Activated T-helper 1 cell treated with anti-CD3 and anti-CD28 coated beads, Interleukin-12 subunit alpha, Interleukin-12 subunit beta, Interleukin-2, Interleukin-4 antibody, amounts not matched to agents 30 ng/mL and 10 ng/mL and 1 ng/mL, durations not matched to agents 14 hours and 24 hours and 36 hours (primary cell): ENCODE measurements around the gene RIOK3. TPM values are rescaled to one million over a fixed set of nuclear protein-coding genes. Genes with fewer than 3 reads are reported as not detected.
"Not testable (repeated sequence)": the region's sequence is repeated elsewhere in the genome, so short reads cannot be mapped to it uniquely, and the experiment has no call there.

Experiments
- DNase-seq: peaks from one replicate; pipeline ENCODE4 v3.0.0; 2021; ENCODE audit warnings: low spot score
- H3K27ac Mint-ChIP-seq: one replicate; pipeline ENCODE4 v1.8.0; 2021; ENCODE audit warnings: mild to moderate bottlenecking, mixed read lengths
- H3K27me3 Mint-ChIP-seq: one replicate; pipeline ENCODE4 v1.8.0; 2022; ENCODE audit warnings: mild to moderate bottlenecking, moderate library complexity, mixed read lengths; ENCODE audit not compliant: insufficient read depth
- H3K36me3 Mint-ChIP-seq: one replicate; pipeline ENCODE4 v1.8.0; 2021; ENCODE audit warnings: low read depth, mixed read lengths
- H3K4me1 Mint-ChIP-seq: one replicate; pipeline ENCODE4 v1.8.0; 2021; ENCODE audit warnings: low read depth, mixed read lengths
- H3K4me3 Mint-ChIP-seq: one replicate; pipeline ENCODE4 v1.8.0; 2021; ENCODE audit warnings: mild to moderate bottlenecking, moderate library complexity, mixed read lengths
- H3K9me3 Mint-ChIP-seq: one replicate; pipeline ENCODE4 v1.8.0; 2021; ENCODE audit warnings: mixed read lengths
- intact Hi-C: fragments of 100-400 bp; cut with micrococcal nuclease; formaldehyde crosslinking; loops from one replicate; pipeline ENCODE4 v1.15.1; 2024
- total RNA-seq: library from RNA; stranded (reverse); gene quantifications from 2 replicates; pipeline ENCODE4 v1.2.3, GENCODE V29; 2022

RIOK3 gene
- total RNA-seq, 1 donor from 2014 or later = 40.8 TPM

- H3K27me3 Mint-ChIP-seq = no peaks in the 10 kb centered on the region
- no peak overlapping the region for H3K27ac Mint-ChIP-seq
- intact Hi-C loops = no loop called here
- H3K36me3 Mint-ChIP-seq = peaks cover 41% of the 10 kb centered on the region
- H3K4me3 Mint-ChIP-seq = no peak overlapping the region
- DNase-seq = no peak
- no peaks in the 10 kb centered on the region for H3K9me3 Mint-ChIP-seq
- H3K4me1 Mint-ChIP-seq = peaks cover 61% of the 10 kb centered on the region
These were observed 53.3 kb downstream of the RIOK3 start for GRCh38 chr18:23506393-23506792.

GRCh38 chr18:23510923-23511322 lies 57.8 kb downstream of the RIOK3 start:
- H3K27ac Mint-ChIP-seq, DNase-seq, H3K9me3 Mint-ChIP-seq, H3K27me3 Mint-ChIP-seq, intact Hi-C loops, H3K4me3 Mint-ChIP-seq: not testable (repeated sequence)
- Mint-ChIP-seq H3K4me1 (peaks cover 58% of the 10 kb centered on the region), H3K36me3 (peaks cover 56% of the 10 kb centered on the region)

- not testable (repeated sequence) for H3K9me3 Mint-ChIP-seq, H3K27me3 Mint-ChIP-seq, DNase-seq
- Mint-ChIP-seq H3K27ac (peak overlapping the region; percentile 40), H3K4me1 (peaks cover 51% of the 10 kb centered on the region), H3K4me3 (peak overlapping the region; percentile 34), H3K36me3 (peaks cover 54% of the 10 kb centered on the region)
- intact Hi-C loops = loop anchor here (1.0 kb wide), 1 partner anchor 8 kb away; no protein-coding TSS in a partner anchor
These were observed 59.1 kb downstream of the RIOK3 start for GRCh38 chr18:23512216-23512615.

GRCh38 chr18:23512641-23513040 lies 59.6 kb downstream of the RIOK3 start:
- Mint-ChIP-seq H3K4me1 (peaks cover 48% of the 10 kb centered on the region), H3K9me3 (no peaks in the 10 kb centered on the region), H3K36me3 (peaks cover 51% of the 10 kb centered on the region), H3K4me3 (peak overlapping the region; percentile 34), H3K27me3 (no peaks in the 10 kb centered on the region), H3K27ac (peak overlapping the region; percentile 40)
- DNase-seq = no peak
- intact Hi-C loops = loop anchor here (1.0 kb wide), 1 partner anchor 8 kb away; no protein-coding TSS in a partner anchor

DNA sequence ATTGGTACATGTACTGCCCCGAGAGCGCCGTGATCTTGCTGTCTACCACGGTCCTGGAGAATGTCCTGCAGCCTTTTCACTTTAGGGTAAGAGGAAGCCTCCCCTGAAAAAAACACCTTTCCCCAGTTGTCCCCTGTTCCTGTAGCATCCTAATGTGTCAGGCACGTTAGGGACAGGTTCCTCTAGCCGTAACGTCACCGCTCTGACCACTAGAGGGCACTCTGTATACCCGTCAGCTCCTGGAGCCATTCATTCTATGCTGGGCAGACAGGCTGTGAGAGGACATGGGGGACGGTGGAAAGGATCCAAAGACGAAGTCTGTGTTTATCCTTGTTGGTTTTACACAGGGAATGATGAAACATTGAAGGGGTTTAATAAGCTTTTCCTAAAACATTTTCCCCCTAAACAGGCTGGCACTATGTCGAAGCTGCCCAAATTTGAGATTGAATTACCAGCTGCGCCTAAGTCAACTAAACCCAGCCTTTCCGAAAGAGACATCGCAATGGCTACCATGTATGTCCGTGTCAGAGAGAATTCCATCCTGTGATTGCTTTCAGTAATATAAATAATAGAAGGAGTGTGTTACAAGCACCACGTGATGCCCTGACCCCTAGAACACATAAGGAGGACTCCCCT lies 62.9 kb downstream of the RIOK3 start:
- H3K27ac Mint-ChIP-seq = peak overlapping the region; percentile 3
- H3K4me3 Mint-ChIP-seq = no peak overlapping the region
- intact Hi-C loops = loop anchor here (1.0 to 5.0 kb wide), 6 partner anchors 12 to 601 kb away; partner anchors contain the start of gene NPC1
- no peaks in the 10 kb centered on the region for H3K9me3 Mint-ChIP-seq
- peak; percentile 61 for DNase-seq
- no peaks in the 10 kb centered on the region for H3K27me3 Mint-ChIP-seq
- peaks cover 35% of the 10 kb centered on the region for H3K4me1 Mint-ChIP-seq
- H3K36me3 Mint-ChIP-seq = peaks cover 49% of the 10 kb centered on the region

DNA sequence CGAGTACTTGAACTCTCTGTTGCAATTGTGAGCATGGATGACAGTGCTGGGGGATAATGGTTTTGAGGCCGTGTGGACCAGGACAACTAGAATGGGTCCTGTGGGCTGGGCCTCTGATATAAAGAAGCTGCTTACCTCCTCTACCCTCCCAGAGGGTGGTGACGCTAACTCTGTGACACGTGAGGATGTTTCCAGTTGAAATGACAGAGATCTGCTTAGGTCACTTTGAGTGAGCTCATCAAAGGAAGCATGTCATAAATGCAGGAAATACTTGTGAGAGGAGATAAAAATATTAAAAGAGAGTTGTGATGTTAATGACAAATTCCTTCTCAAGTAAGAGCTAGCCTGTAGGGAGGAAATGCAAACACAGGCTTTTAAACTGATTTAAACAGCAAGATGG lies 66.6 kb downstream of the RIOK3 start:
- no peak for DNase-seq
- intact Hi-C loops = loop anchor here (5.0 kb wide), 1 partner anchor 598 kb away; no protein-coding TSS in a partner anchor
- Mint-ChIP-seq H3K9me3 (no peaks in the 10 kb centered on the region), H3K27me3 (no peaks in the 10 kb centered on the region), H3K4me1 (peaks cover 13% of the 10 kb centered on the region), H3K4me3 (no peak overlapping the region), H3K27ac (no peak overlapping the region), H3K36me3 (peaks cover 53% of the 10 kb centered on the region)

DNA sequence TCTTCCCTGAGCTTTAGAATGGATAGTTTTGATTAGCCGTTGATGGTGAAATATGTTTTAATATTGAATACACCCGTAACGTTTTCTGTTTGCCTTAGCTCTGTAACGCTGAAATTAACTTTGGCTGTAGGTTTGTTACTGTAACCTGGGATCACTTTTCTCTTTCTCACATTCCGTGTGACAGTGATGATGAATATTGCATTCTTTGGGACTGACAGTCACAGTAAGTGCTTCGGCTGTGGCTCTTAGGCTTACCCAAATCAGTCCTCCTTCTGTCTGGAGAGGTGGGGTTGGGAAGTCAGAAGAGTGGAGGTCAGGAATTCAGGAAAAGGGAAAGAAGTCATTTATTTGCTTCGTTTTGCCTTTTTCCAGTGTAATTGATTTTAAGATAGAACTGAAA lies 68.2 kb downstream of the RIOK3 start:
- no peak overlapping the region for H3K4me3 Mint-ChIP-seq
- intact Hi-C loops = no loop called here
- peaks cover 51% of the 10 kb centered on the region for H3K36me3 Mint-ChIP-seq
- no peaks in the 10 kb centered on the region for H3K9me3 Mint-ChIP-seq
- H3K27ac Mint-ChIP-seq = no peak overlapping the region
- peaks cover 6% of the 10 kb centered on the region for H3K4me1 Mint-ChIP-seq
- no peaks in the 10 kb centered on the region for H3K27me3 Mint-ChIP-seq
- no peak for DNase-seq

DNA sequence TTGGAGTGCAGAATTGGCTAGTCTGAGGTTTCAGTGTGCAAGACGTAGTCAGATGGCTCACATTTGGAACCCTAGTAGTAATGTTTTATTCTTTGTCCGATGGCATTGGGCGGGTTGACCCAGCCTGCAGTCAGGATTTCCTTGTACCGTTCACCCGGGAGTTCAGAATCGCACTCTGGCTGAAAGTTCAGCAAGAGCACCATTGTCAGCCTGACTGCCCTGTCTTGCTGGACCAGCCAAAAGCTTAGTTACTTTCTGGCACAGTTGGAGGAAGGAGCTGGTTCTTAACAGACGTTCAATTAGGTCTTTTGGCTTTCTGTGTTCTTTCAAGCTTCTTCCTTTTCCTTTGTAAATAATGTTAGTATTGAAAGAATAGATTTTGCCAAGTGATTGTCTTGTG lies 68.8 kb downstream of the RIOK3 start:
- no peaks in the 10 kb centered on the region for H3K9me3 Mint-ChIP-seq
- no peak overlapping the region for H3K27ac Mint-ChIP-seq
- DNase-seq = no peak
- intact Hi-C loops = no loop called here
- H3K4me3 Mint-ChIP-seq = no peak overlapping the region
- H3K4me1 Mint-ChIP-seq = peaks cover 6% of the 10 kb centered on the region
- no peaks in the 10 kb centered on the region for H3K27me3 Mint-ChIP-seq
- peaks cover 55% of the 10 kb centered on the region for H3K36me3 Mint-ChIP-seq

DNA sequence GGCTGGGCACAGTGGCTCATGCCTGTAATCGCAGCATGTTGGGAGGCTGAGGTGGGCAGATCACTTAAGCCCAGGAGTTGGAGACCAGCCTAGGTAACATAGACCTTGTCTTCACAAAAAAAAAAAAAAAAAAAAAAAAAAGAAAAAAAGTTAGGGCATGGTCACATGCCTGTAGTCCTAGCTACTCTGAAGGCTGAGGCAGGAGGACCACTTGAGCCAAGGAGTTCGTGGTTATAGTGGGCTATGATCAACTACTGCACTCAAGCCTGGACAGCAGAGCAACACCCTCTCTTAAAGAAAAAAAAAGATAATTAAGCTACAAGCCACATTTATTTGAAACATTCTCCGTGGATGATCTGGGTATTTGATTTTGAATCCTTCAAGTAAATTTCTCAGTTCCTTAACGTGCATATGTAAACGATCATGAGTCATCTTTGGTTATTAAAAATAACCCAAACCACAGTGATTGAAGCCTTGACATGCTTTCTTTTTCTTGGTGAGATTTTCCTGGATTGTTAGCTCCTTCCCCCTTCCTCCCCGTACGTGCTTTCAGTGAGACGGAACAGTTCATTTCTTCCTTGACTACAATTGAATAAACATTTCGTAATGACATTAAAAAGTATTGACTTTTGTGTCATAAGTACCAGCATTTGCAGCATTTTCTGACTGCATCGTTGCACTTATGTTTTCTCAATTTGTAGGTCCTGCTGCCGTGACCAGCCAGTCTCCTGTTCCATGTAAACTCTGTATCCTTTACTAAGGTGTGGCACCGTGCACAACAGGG lies 70.5 kb downstream of the RIOK3 start:
- Mint-ChIP-seq H3K4me3 (no peak overlapping the region), H3K27ac (no peak overlapping the region), H3K4me1 (peaks cover 6% of the 10 kb centered on the region), H3K9me3 (no peaks in the 10 kb centered on the region), H3K27me3 (no peaks in the 10 kb centered on the region), H3K36me3 (peaks cover 59% of the 10 kb centered on the region)
- intact Hi-C loops = no loop called here
- DNase-seq = no peak

GRCh38 chr18:23524213-23524707 lies 71.2 kb downstream of the RIOK3 start:
- DNase-seq = no peak
- H3K4me1 Mint-ChIP-seq = peaks cover 9% of the 10 kb centered on the region
- H3K27ac Mint-ChIP-seq = no peak overlapping the region
- intact Hi-C loops = no loop called here
- H3K9me3 Mint-ChIP-seq = no peaks in the 10 kb centered on the region
- H3K36me3 Mint-ChIP-seq = peaks cover 60% of the 10 kb centered on the region
- H3K4me3 Mint-ChIP-seq = no peak overlapping the region
- no peaks in the 10 kb centered on the region for H3K27me3 Mint-ChIP-seq

DNA sequence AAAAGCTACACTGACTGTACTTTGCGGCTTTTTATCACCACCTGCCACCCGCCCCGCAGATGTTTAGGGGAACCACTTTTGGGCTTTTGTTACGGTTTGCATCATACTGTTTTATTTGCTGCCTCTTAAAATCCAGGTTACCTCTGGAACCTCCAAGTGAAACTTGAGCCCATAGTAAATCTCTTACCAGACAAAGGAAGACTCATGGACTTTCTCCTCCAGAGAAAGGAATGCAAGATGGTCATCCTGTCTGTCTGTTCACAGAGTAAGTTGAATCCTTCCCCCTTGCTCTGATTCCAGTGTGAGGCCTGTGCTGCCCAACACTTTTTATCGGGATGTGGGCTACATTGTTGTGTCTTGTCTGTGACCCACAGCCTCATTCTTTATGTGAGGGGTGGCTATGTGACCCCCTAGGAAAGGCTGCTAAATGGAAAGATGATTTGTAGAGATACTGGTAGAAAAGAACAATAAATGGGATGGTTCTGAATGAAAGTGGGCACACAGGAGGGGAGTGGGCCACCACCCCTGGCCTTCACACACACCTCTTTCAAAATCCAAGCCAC lies 73.5 kb downstream of the RIOK3 start:
- H3K4me3 Mint-ChIP-seq = no peak overlapping the region
- H3K27me3 Mint-ChIP-seq = no peaks in the 10 kb centered on the region
- no peak overlapping the region for H3K27ac Mint-ChIP-seq
- intact Hi-C loops = no loop called here
- DNase-seq = no peak
- peaks cover 19% of the 10 kb centered on the region for H3K4me1 Mint-ChIP-seq
- no peaks in the 10 kb centered on the region for H3K9me3 Mint-ChIP-seq
- H3K36me3 Mint-ChIP-seq = peaks cover 66% of the 10 kb centered on the region

DNA sequence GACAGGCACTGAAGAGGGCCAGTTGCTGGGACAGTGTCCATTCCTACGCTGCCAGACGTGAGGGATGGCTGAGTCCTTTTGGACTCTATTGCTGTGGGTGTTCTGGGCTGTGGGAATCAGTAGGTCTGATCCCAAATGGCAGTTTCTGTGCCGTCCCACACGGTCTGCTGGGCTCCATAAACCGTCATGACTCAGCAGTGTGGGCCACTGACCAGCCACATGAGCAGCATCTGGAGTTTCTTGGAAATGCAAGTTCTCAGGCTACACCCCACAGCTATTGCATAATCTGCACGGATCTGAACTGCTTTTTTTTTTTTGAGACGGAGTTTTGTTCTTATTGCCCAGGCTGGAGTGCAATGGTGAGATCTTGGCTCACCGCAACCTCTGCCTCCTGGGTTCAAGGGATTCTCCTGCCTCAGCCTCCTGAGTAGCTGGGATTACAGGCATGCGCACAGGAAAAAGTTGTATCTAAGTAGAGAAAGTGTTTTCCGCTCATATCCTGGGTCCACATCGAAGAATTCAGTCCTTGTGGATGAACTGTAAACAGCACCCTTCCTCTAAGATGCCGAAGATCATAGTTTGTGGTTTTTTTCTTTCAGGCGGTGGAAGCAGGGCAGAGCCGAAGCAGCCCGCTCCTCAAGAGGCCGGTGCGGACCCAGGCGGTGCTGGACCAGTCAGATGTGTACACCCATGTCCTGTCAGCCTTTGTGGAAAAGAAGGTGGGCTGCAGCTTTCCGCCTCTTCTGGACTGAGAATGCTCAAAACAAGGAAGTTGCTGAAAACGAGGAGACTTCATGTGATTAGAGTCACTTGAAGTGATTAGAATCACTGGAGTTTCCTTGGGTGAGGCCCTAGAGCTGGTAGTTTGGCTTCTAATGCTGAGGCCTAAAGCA lies 75.7 kb downstream of the RIOK3 start:
- DNase-seq = no peak
- no peaks in the 10 kb centered on the region for H3K27me3 Mint-ChIP-seq
- no peak overlapping the region for H3K4me3 Mint-ChIP-seq
- intact Hi-C loops = no loop called here
- no peaks in the 10 kb centered on the region for H3K9me3 Mint-ChIP-seq
- H3K27ac Mint-ChIP-seq = no peak overlapping the region
- peaks cover 71% of the 10 kb centered on the region for H3K36me3 Mint-ChIP-seq
- peaks cover 16% of the 10 kb centered on the region for H3K4me1 Mint-ChIP-seq
